Trophoblast cell (in vitro differentiated cells and primary cell): ENCODE measurements around the gene ZC3H13.

Source experiments
- DNase-seq, 2 donors: peaks; one replicate each; pipeline ENCODE4 v3.0.0-alpha.2; 2016
- H2AFZ ChIP-seq: 2 replicates; pipeline ENCODE4 v1.6.1; 2013; ENCODE audit warnings: low read length, moderate library complexity, mild to moderate bottlenecking; ENCODE audit not compliant: insufficient read depth, poor library complexity
- H2AK5ac ChIP-seq: 2 replicates; pipeline ENCODE4 v1.6.1; 2013; ENCODE audit warnings: mild to moderate bottlenecking, low read length
- H2BK120ac ChIP-seq: 2 replicates; pipeline ENCODE4 v1.6.1; 2013; ENCODE audit warnings: low read length, mild to moderate bottlenecking, moderate library complexity; ENCODE audit not compliant: insufficient read depth, poor library complexity
- H2BK12ac ChIP-seq: 2 replicates; pipeline ENCODE4 v1.6.1; 2013; ENCODE audit warnings: mild to moderate bottlenecking, low read length, moderate library complexity
- H2BK5ac ChIP-seq: 2 replicates; pipeline ENCODE4 v1.6.1; 2013; ENCODE audit warnings: low read length, low read depth, moderate library complexity, mild to moderate bottlenecking; ENCODE audit not compliant: poor library complexity
- H3K14ac ChIP-seq: 2 replicates; pipeline ENCODE4 v1.6.1; 2013; ENCODE audit warnings: mild to moderate bottlenecking, low read length
- H3K18ac ChIP-seq: 2 replicates; pipeline ENCODE4 v1.6.1; 2013; ENCODE audit warnings: mild to moderate bottlenecking, low read length
- H3K23ac ChIP-seq: 2 replicates; pipeline ENCODE4 v1.6.1; 2013; ENCODE audit warnings: low read length
- H3K27ac ChIP-seq: 2 replicates; pipeline ENCODE4 v1.5.1; 2013; ENCODE audit warnings: low read depth, mild to moderate bottlenecking, inconsistent platforms, low read length, moderate library complexity
- H3K27me3 ChIP-seq: 2 replicates; pipeline ENCODE4 v1.6.1; 2013; ENCODE audit warnings: inconsistent platforms, mild to moderate bottlenecking, low read length, moderate library complexity; ENCODE audit not compliant: insufficient read depth
- H3K36me3 ChIP-seq, 2 experiments: 1 replicate in 1 of 2; 2 replicates in 1 of 2; pipeline ENCODE4 v1.6.1; 2013; ENCODE audit warnings: low read length in 2 of 2, mild to moderate bottlenecking in 2 of 2, moderate library complexity in 1 of 2; ENCODE audit not compliant: insufficient read depth in 2 of 2, control insufficient read depth in 1 of 2
- H3K4ac ChIP-seq: 2 replicates; pipeline ENCODE4 v1.6.1; 2013; ENCODE audit warnings: low read depth, mild to moderate bottlenecking, low read length, moderate library complexity
- H3K4me1 ChIP-seq, 2 experiments: 1 replicate in 1 of 2; 2 replicates in 1 of 2; pipeline ENCODE4 v1.6.1; 2013; ENCODE audit warnings: low read length in 2 of 2, mild to moderate bottlenecking in 2 of 2, moderate library complexity in 1 of 2; ENCODE audit not compliant: insufficient read depth in 2 of 2, control insufficient read depth in 1 of 2
- H3K4me2 ChIP-seq: 2 replicates; pipeline ENCODE4 v1.6.1; 2013; ENCODE audit warnings: inconsistent platforms, mild to moderate bottlenecking, low read length, moderate library complexity
- H3K4me3 ChIP-seq: 2 replicates; pipeline ENCODE4 v1.5.1; 2013; ENCODE audit warnings: mild to moderate bottlenecking, low read depth, low read length, inconsistent platforms
- H3K79me1 ChIP-seq: one replicate; pipeline ENCODE4 v1.6.1; 2013; ENCODE audit warnings: low read length
- H3K79me2 ChIP-seq: 2 replicates; pipeline ENCODE4 v1.6.1; 2013; ENCODE audit warnings: low read length, mild to moderate bottlenecking; ENCODE audit not compliant: control insufficient read depth, insufficient read depth, poor library complexity
- H3K9ac ChIP-seq: 2 replicates; pipeline ENCODE4 v1.6.1; 2013; ENCODE audit warnings: mild to moderate bottlenecking, low read length
- H3K9me3 ChIP-seq: 2 replicates; pipeline ENCODE4 v1.6.1; 2013; ENCODE audit warnings: low read depth, mild to moderate bottlenecking, control low read depth, inconsistent platforms, low read length; ENCODE audit not compliant: insufficient read depth
- H4K12ac ChIP-seq: 2 replicates; pipeline ENCODE4 v1.6.1; 2013; ENCODE audit warnings: low read depth, mild to moderate bottlenecking, low read length, moderate library complexity
- H4K8ac ChIP-seq: 2 replicates; pipeline ENCODE4 v1.6.1; 2013; ENCODE audit warnings: low read depth, mild to moderate bottlenecking, low read length, moderate library complexity
- H4K91ac ChIP-seq: one replicate; pipeline ENCODE4 v1.6.1; 2013; ENCODE audit warnings: low read depth, mild to moderate bottlenecking, low read length, moderate library complexity
- WGBS: extraction: QIAGEN DNeasy Blood & Tissue Kit; methylation state at CpG from one replicate; pipeline ENCODE4 v1.1.7; 2013; ENCODE audit warnings: missing lambda C conversion rate; ENCODE audit not compliant: insufficient read length, insufficient coverage; ENCODE audit errors: extremely low coverage; 5-methylcytosine and 5-hydroxymethylcytosine counted together

The ZC3H13 gene

GRCh38 chr13:46006688-46007452 is 45.7 kb downstream of the ZC3H13 start:
- H3K23ac ChIP-seq, result no peak overlapping the region
- no peaks in the 10 kb centered on the region for H3K79me2 ChIP-seq
- no peak for DNase-seq
- H4K91ac ChIP-seq, result no peak overlapping the region
- H4K8ac ChIP-seq, result no peak overlapping the region
- H3K27me3 ChIP-seq, result no peaks in the 10 kb centered on the region
- H3K18ac ChIP-seq, result no peak overlapping the region
- no peaks in the 10 kb centered on the region for H3K4me1 ChIP-seq
- H3K9ac ChIP-seq, result no peak overlapping the region
- H3K36me3 ChIP-seq, result peaks cover 2 to 7% of the 10 kb centered on the region in 2 experiments
- H3K27ac ChIP-seq, result no peak overlapping the region
- H2BK5ac ChIP-seq, result no peak overlapping the region
- no peaks in the 10 kb centered on the region for H3K9me3 ChIP-seq
- WGBS, result no CpG with 5 or more reads among the region's 6 CpGs
- no peak overlapping the region for H4K12ac ChIP-seq
- no peak overlapping the region for H2BK120ac ChIP-seq
- no peaks in the 10 kb centered on the region for H3K79me1 ChIP-seq
- no peak overlapping the region for H2BK12ac ChIP-seq
- H3K4me2 ChIP-seq, result no peak overlapping the region
- H3K14ac ChIP-seq, result no peak overlapping the region
- H2AFZ ChIP-seq, result no peak overlapping the region
- no peak overlapping the region for H3K4me3 ChIP-seq
- H2AK5ac ChIP-seq, result no peak overlapping the region
- no peak overlapping the region for H3K4ac ChIP-seq

- Histone ChIP-seq H2AFZ (no peak overlapping the region), H3K4me3 (no peak overlapping the region), H2AK5ac (no peak overlapping the region), H3K14ac (no peak overlapping the region), H4K91ac (no peak overlapping the region), H3K9ac (no peak overlapping the region), H3K9me3 (no peaks in the 10 kb centered on the region), H3K4ac (no peak overlapping the region), H4K8ac (no peak overlapping the region), H3K23ac (no peak overlapping the region), H2BK120ac (no peak overlapping the region), H3K79me2 (no peaks in the 10 kb centered on the region), H3K18ac (no peak overlapping the region), H3K36me3 (peaks cover 4 to 10% of the 10 kb centered on the region in 2 experiments), H2BK12ac (no peak overlapping the region), H3K27ac (no peak overlapping the region), H3K4me1 (no peaks in the 10 kb centered on the region), H2BK5ac (no peak overlapping the region), H4K12ac (no peak overlapping the region), H3K4me2 (no peak overlapping the region), H3K27me3 (no peaks in the 10 kb centered on the region), H3K79me1 (no peaks in the 10 kb centered on the region)
- no peak for DNase-seq
- no CpG with 5 or more reads among the region's 1 CpG for WGBS
These were observed 48.1 kb downstream of the ZC3H13 start for GRCh38 chr13:46004491-46004890.

GRCh38 chr13:45996631-45997030 is 55.9 kb downstream of the ZC3H13 start:
- H2AK5ac ChIP-seq, result no peak overlapping the region
- no peak overlapping the region for H3K4me3 ChIP-seq
- no peak for DNase-seq
- H4K12ac ChIP-seq, result no peak overlapping the region
- H3K14ac ChIP-seq, result no peak overlapping the region
- no peaks in the 10 kb centered on the region for H3K79me2 ChIP-seq
- H3K27me3 ChIP-seq, result no peaks in the 10 kb centered on the region
- peaks cover 5 to 14% of the 10 kb centered on the region in 2 experiments for H3K36me3 ChIP-seq
- H3K9me3 ChIP-seq, result no peaks in the 10 kb centered on the region
- H2BK5ac ChIP-seq, result no peak overlapping the region
- no peaks in the 10 kb centered on the region for H3K79me1 ChIP-seq
- no peak overlapping the region for H3K23ac ChIP-seq
- no peak overlapping the region for H2AFZ ChIP-seq
- H4K91ac ChIP-seq, result no peak overlapping the region
- H3K18ac ChIP-seq, result no peak overlapping the region
- no CpG with 5 or more reads among the region's 2 CpGs for WGBS
- no peak overlapping the region for H3K4ac ChIP-seq
- no peak overlapping the region for H2BK12ac ChIP-seq
- no peak overlapping the region for H4K8ac ChIP-seq
- H3K27ac ChIP-seq, result no peak overlapping the region
- no peak overlapping the region for H3K4me2 ChIP-seq
- no peaks in the 10 kb centered on the region for H3K4me1 ChIP-seq
- H3K9ac ChIP-seq, result no peak overlapping the region
- H2BK120ac ChIP-seq, result no peak overlapping the region

GRCh38 chr13:45995245-45995644 is 57.3 kb downstream of the ZC3H13 start:
- H3K4me2 ChIP-seq, result no peak overlapping the region
- H3K4me1 ChIP-seq, result no peaks in the 10 kb centered on the region
- H3K27me3 ChIP-seq, result no peaks in the 10 kb centered on the region
- WGBS, result no CpG with 5 or more reads among the region's 1 CpG
- H3K9me3 ChIP-seq, result no peaks in the 10 kb centered on the region
- no peak overlapping the region for H3K23ac ChIP-seq
- DNase-seq, result no peak
- H3K18ac ChIP-seq, result no peak overlapping the region
- no peaks in the 10 kb centered on the region for H3K79me1 ChIP-seq
- no peak overlapping the region for H3K4me3 ChIP-seq
- H2BK120ac ChIP-seq, result no peak overlapping the region
- no peak overlapping the region for H2BK5ac ChIP-seq
- H3K27ac ChIP-seq, result no peak overlapping the region
- no peak overlapping the region for H2BK12ac ChIP-seq
- no peak overlapping the region for H2AK5ac ChIP-seq
- H3K4ac ChIP-seq, result no peak overlapping the region
- peaks cover 5 to 10% of the 10 kb centered on the region in 2 experiments for H3K36me3 ChIP-seq
- H4K8ac ChIP-seq, result no peak overlapping the region
- no peak overlapping the region for H4K12ac ChIP-seq
- no peak overlapping the region for H2AFZ ChIP-seq
- H3K9ac ChIP-seq, result no peak overlapping the region
- H4K91ac ChIP-seq, result no peak overlapping the region
- H3K14ac ChIP-seq, result no peak overlapping the region
- H3K79me2 ChIP-seq, result no peaks in the 10 kb centered on the region
